Caco-2 (cell line): ENCODE measurements around the gene NEMP1. TPM values are rescaled to one million over a fixed set of nuclear protein-coding genes. Genes with fewer than 3 reads are reported as not detected.

ENCODE experiments used
- BruUV-seq: library from RNA; stranded (reverse); fragments of 400-500 nt; replicated peaks from 2 replicates; lab custom pipeline; 2021; lab: Mats Ljungman, UMichigan
- CTCF ChIA-PET: fragments of 300-600 bp; sonication (Branson Sonifier 250); formaldehyde crosslinking; loops from one replicate; lab custom pipeline; 2022; ENCODE audit warnings: antibody characterized with exemption; lab: Charles Lee
- POLR2A ChIA-PET: fragments of 300-600 bp; sonication (Branson Sonifier 250); formaldehyde crosslinking; loops from one replicate; lab custom pipeline; 2022; ENCODE audit warnings: antibody characterized with exemption; lab: Charles Lee
- DNase-seq, 2 experiments: peaks; one replicate each; pipeline versions ENCODE4 v3.0.0 to v3.0.0-alpha.2; 2020 to 2022
- H3K27me3 ChIP-seq: replicated peaks from 2 replicates; pipeline ENCODE4 v1.6.0; 2011; ENCODE audit warnings: low read length; ENCODE audit not compliant: control insufficient read depth, insufficient read depth
- H3K36me3 ChIP-seq: 2 replicates; pipeline ENCODE4 v1.5.1; 2011; ENCODE audit warnings: low read length; ENCODE audit not compliant: control insufficient read depth, insufficient read depth
- H3K4me1 ChIP-seq: fragments of 250-450 bp; sonication (Bioruptor Pico); 2 replicates; pipeline ENCODE4 v1.5.1; 2020; ENCODE audit warnings: mild to moderate bottlenecking
- H3K4me3 ChIP-seq: 2 replicates; pipeline ENCODE4 v1.5.1; 2011; ENCODE audit warnings: low read depth, mild to moderate bottlenecking, control low read depth, low read length
- H3K9me3 ChIP-seq: fragments of 250-450 bp; sonication (Bioruptor Pico); 2 replicates; pipeline ENCODE4 v1.5.1; 2020; ENCODE audit warnings: mild to moderate bottlenecking, moderate library complexity
- H3K27ac Mint-ChIP-seq: one replicate; pipeline ENCODE4 v1.8.0; 2022; ENCODE audit warnings: mixed read lengths; ENCODE audit not compliant: unreplicated experiment
- H3K27me3 Mint-ChIP-seq: one replicate; pipeline ENCODE4 v1.8.0; 2022; ENCODE audit warnings: mixed read lengths; ENCODE audit not compliant: insufficient read depth, unreplicated experiment
- H3K36me3 Mint-ChIP-seq: one replicate; pipeline ENCODE4 v1.8.0; 2022; ENCODE audit warnings: mild to moderate bottlenecking, mixed read lengths; ENCODE audit not compliant: insufficient read depth, unreplicated experiment
- H3K4me1 Mint-ChIP-seq: one replicate; pipeline ENCODE4 v1.8.0; 2022; ENCODE audit warnings: low read depth, mixed read lengths; ENCODE audit not compliant: unreplicated experiment
- H3K4me3 Mint-ChIP-seq: one replicate; pipeline ENCODE4 v1.8.0; 2022; ENCODE audit warnings: mild to moderate bottlenecking, moderate library complexity, mixed read lengths; ENCODE audit not compliant: unreplicated experiment
- H3K9me3 Mint-ChIP-seq: one replicate; pipeline ENCODE4 v1.8.0; 2022; ENCODE audit warnings: mixed read lengths; ENCODE audit not compliant: unreplicated experiment
- CTCF ChIP-seq, 2 experiments: fragments of 200-600 bp in 1 of 2; IDR thresholded peaks; 1 replicate in 1 of 2; 2 replicates in 1 of 2; pipeline versions ENCODE4 v1.5.1 to v1.8.0; 2011 to 2022; ENCODE audit warnings: antibody characterized with exemption in 1 of 2, control low read depth in 1 of 2, inconsistent platforms in 1 of 2, low read depth in 1 of 2, low read length in 1 of 2, mild to moderate bottlenecking in 1 of 2, moderate library complexity in 1 of 2; ENCODE audit not compliant: insufficient read depth in 1 of 2, severe bottlenecking in 1 of 2, unreplicated experiment in 1 of 2
- intact Hi-C: fragments of 100-400 bp; cut with micrococcal nuclease; formaldehyde crosslinking; loops from one replicate; pipeline ENCODE4 v1.10.0; 2022; ENCODE audit not compliant: unreplicated experiment
- total RNA-seq: library from RNA; stranded (reverse); gene quantifications from 2 replicates; pipeline ENCODE4 v1.2.3, GENCODE V29; 2022

The NEMP1 gene
- total RNA-seq, 1 experiment from 2014 or later = 40.1 TPM

- intact Hi-C loops = no loop called here
- ChIA-PET CTCF (interaction anchor here (0.7 to 4.4 kb wide), 4 partner anchors 11 to 22 kb away, joined by 3 to 24 read pairs (median 10); partner anchors contain the start of genes NEMP1 and STAT6), POLR2A (interaction anchor here (0.8 to 4.4 kb wide), 5 partner anchors 10 to 140 kb away, joined by 3 to 56 read pairs (median 5); partner anchors contain the start of genes NEMP1, SHMT2 and STAT6)
- H3K4me3 Mint-ChIP-seq = peak overlapping the region; percentile 78
- H3K4me3 ChIP-seq = peak overlapping the region; percentile 97
- no peaks in the 10 kb centered on the region for H3K27me3 ChIP-seq
- DNase-seq = peak; percentile 65 to 68
- peaks cover 40% of the 10 kb centered on the region for H3K4me1 Mint-ChIP-seq
- BruUV-seq = no TSS peak
- no peaks in the 10 kb centered on the region for H3K9me3 Mint-ChIP-seq
- no peaks in the 10 kb centered on the region for H3K9me3 ChIP-seq
- H3K4me1 ChIP-seq = peaks cover 23% of the 10 kb centered on the region
- peak overlapping the region; percentile 98 for H3K27ac Mint-ChIP-seq
- no peak for TF ChIP-seq CTCF (IDR thresholded peaks at IDR 0.05; ENCODE audit: insufficient read depth in 1 of 2, low read depth in 1 of 2, low read length in 1 of 2, severe bottlenecking in 1 of 2, unreplicated experiment in 1 of 2)
- H3K27me3 Mint-ChIP-seq = no peaks in the 10 kb centered on the region
- H3K36me3 ChIP-seq = peaks cover 7% of the 10 kb centered on the region
- peaks cover 40% of the 10 kb centered on the region for H3K36me3 Mint-ChIP-seq
Measured at GRCh38 chr12:57089271-57090245, 11.0 kb upstream of the NEMP1 start.

DNA sequence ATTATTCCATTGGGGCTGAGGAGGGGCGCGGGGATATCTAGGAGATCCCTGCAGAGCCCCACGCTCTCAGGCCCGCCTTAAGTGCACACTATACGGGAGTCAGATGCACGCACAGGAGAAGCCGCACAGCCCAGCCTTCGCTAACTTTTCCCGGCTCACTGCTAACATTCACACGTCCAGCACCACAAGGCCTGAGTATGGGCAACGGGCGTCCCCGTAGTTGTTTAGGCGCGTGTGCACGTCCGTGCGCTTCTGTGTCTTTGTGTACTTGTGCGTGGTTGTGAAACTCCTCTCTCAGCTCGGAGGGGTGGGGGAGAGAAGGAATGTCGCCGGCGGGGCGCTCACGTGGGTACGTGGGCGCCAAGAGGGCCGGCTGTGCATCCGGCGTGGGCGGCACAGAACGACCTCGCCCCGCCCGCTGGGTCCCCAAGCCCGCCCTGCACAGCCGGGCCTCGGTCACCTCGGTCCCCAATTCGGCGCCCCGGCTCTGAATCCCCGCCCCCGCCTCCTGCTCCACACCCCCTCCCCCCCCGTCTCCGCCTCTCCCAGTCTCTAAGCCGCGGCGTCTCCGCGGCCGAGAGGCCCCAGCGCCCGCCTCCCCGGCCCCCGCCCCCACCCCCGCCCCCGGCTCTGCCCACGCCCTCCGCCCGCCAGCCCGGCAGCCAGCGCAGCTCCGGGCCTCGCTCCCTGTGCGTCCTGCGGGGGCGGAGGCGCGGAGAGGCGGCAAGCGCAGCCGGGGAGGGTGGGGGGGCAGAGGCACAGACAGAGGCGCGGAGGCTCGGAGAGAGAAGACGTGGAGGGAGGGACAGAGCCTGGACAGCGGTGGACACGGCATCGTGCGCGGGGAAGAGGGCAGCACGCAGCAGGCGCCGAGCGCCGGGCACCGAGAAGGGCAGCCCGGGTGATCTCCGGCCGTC, 10.0 kb upstream of the NEMP1 start, which contains the start of gene NAB2:
Gene NAB2, plus strand, starts transcription at position 761 of the 917 bp plus-strand sequence. CDS start 158 bp downstream, outside the sequence.
- intact Hi-C loops = loop anchor here (1.0 kb wide), 1 partner anchor 10 kb away; the partner anchor contains the start of gene NEMP1
- Histone ChIP-seq H3K36me3 (peaks cover 7% of the 10 kb centered on the region), H3K4me3 (peak within 1 kb of the TSS; percentile 97), H3K4me1 (peaks cover 24% of the 10 kb centered on the region), H3K9me3 (no peaks in the 10 kb centered on the region), H3K27me3 (no peaks in the 10 kb centered on the region)
- DNase-seq = peak; percentile 94 to 95
- Mint-ChIP-seq H3K27ac (peak within 1 kb of the TSS; percentile 98), H3K27me3 (no peaks in the 10 kb centered on the region), H3K36me3 (peaks cover 32% of the 10 kb centered on the region), H3K4me1 (peaks cover 34% of the 10 kb centered on the region), H3K9me3 (no peaks in the 10 kb centered on the region), H3K4me3 (peak within 1 kb of the TSS; percentile 78)
- no TSS peak for BruUV-seq
- no peak for TF ChIP-seq CTCF (IDR thresholded peaks at IDR 0.05; ENCODE audit: insufficient read depth in 1 of 2, low read depth in 1 of 2, low read length in 1 of 2, severe bottlenecking in 1 of 2, unreplicated experiment in 1 of 2)
- CTCF ChIA-PET = interaction anchor here (2.4 to 4.4 kb wide), 4 partner anchors 10 to 39 kb away, joined by 9 to 35 read pairs (median 18); partner anchors contain the start of genes NEMP1 and STAT6
- POLR2A ChIA-PET = interaction anchor here (0.6 to 4.4 kb wide), 10 partner anchors 8 to 476 kb away, joined by 3 to 56 read pairs (median 6); partner anchors contain the start of genes NEMP1, PTGES3, SHMT2 and STAT6
